HG03575 (cell line): Measurements from ENCODE around the gene NALCN.

ENCODE experiments used
- ATAC-seq: cut with Tn5 transposase; IDR thresholded peaks from one replicate; pipeline ENCODE4 v1.9.1; 2021; ENCODE audit not compliant: unreplicated experiment, insufficient number of reproducible peaks, low FRiP score; ENCODE audit errors: extremely low read depth

Gene NALCN

GRCh38 chr13:101016475-101016874 is 399.8 kb downstream of the NALCN start:
- ATAC-seq, result no peak

- no peak for ATAC-seq
Observed at GRCh38 chr13:101013245-101013644, 403.1 kb downstream of the NALCN start.

GRCh38 chr13:101010100-101010499 is 406.2 kb downstream of the NALCN start:
- ATAC-seq, result no peak

GRCh38 chr13:101007245-101007644 is 409.1 kb downstream of the NALCN start:
- ATAC-seq, result no peak
